HG03442 (cell line): ENCODE results near the gene FMN2.

Experiments
- ATAC-seq: cut with Tn5 transposase; IDR thresholded peaks from one replicate; pipeline ENCODE4 v1.9.1; 2021; ENCODE audit warnings: mild to moderate bottlenecking, moderate library complexity; ENCODE audit not compliant: unreplicated experiment

The FMN2 gene

GRCh38 chr1:240350910-240351331, 259.2 kb downstream of the FMN2 start:
- no peak for ATAC-seq

DNA sequence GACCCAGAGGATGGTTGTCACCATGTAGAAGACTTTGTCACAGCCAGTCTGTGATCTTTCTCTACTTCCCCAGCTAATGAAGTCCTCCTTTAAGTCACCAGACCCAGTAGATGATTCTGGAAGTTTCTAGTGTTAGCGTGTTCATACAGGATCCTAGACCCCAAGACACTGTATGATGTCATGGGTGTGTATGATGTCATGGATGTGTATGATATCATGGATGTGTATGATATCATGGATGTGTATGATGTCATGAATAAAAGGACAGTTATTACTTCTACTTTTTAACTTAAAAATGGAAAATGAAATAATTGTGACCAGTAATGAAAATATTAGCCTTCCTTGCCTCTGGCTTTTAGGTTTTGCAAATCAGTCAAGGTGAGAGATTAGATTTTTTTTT, 260.0 kb downstream of the FMN2 start:
- ATAC-seq, result no peak

- ATAC-seq, result no peak
Measured at GRCh38 chr1:240352769-240353168, 261.1 kb downstream of the FMN2 start.

- ATAC-seq, result no peak
Measured at GRCh38 chr1:240356568-240356967, 264.9 kb downstream of the FMN2 start.

DNA sequence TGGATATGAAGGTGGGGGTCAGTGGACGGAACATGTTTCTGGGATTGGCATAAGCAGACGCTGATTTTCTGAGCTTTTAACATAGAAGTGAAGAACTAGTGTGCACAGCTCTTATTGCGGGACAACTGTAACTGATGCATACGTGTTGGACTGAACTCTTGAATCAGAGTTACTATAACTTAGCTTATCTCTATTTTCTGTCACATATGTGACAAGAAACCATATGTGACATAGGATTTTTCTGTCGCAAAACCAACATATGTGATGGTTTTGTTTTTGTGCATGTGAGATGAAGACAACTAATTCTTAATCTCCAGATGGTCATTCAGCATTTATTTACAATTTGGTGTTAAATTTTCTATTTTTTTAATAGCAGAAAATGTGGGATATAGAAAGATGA, 270.4 kb downstream of the FMN2 start:
- ATAC-seq, result no peak

DNA sequence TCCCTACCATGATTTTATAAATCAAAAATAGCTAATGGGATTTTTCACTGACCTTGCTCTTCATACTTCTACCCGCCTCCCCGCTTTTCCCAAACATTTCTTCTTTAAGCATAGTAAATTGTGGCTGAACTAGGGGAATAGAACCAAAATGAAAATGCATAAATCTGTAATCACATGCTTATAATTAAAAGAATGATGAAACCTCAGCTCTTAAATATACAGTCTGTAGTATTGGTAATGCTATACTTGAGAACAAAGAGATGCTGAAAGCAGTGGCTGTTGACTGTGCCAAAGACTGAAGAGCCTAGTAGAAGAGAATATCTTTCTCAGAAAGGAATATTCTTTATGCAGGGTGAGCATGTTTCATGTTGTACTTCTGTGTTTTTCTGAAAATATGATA, 271.1 kb downstream of the FMN2 start:
- ATAC-seq, result no peak

DNA sequence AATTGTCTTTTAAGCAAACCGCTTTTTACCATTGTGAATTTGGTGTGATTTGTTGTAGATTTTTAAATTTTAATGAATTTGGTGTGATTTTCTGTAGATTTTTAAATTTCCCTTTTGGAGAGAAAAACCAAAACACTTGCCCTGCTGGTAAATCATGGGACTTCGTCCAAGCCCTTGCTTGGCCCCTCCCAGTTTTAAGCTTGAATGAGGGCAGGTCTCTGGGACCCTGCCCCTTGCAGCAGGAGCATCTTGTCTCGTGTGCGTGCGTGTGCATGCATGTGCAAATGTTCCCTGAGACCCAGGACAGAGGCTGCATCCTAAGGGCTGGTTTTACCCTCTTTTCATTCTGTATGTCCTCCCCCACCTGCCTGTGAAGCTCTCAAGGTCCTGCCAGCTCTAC, 271.6 kb downstream of the FMN2 start:
- no peak for ATAC-seq

DNA sequence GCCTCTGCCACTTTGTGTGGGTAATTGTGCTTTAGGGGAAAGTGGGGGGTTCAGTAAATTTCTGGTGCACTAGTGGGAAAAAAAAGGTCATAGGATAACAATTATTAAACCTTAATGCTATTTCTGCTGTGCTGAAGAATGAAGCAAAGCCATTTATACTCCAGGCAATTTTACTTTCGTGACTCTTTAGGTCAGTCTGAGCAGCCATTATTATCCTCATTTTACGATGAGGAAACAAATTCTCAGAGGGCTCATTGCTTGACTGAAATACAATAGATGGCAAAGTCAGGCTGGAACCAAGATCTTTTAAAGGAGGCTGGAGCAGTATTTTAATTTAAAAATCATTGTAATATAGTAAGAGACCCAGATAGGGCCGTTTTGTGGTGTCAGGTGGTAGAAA, 272.2 kb downstream of the FMN2 start:
- ATAC-seq, result no peak

DNA sequence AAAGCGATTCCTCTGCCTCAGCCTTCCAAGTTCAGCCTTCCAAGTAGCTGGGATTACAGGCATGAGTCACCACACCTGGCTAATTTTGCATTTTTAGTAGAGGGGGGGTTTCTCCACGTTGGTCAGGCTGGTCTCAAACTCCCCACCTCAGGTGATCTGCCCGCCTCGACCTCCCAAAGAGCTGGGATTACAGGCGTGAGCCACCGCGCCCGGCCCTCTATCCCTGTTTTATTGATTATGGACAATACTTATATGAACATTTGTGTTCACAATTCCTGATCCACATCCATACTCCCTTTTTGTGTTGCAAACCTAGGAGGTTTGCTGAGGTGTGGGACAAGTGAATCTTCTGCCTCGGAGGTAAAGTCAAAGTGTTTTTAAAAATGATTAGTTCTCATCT, 275.0 kb downstream of the FMN2 start:
- no peak for ATAC-seq

DNA sequence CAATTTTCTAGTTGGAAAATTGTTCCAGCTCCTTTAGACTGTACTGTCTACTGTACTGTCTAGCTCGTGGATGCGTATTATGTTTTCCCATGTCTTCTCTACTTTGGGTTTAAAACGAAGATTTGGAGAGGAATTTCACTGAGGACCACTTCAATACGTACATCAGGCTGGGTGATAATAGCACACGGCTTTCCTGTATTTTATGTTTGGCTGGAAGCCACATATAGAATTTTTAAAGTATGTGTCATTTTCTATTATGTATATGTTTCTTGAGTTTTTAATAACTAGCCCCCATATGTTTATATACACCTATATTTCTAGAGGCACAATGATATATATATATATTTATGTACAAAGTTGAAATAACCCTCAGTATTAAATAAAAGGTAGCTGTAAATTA, 293.9 kb downstream of the FMN2 start:
- ATAC-seq, result no peak

DNA sequence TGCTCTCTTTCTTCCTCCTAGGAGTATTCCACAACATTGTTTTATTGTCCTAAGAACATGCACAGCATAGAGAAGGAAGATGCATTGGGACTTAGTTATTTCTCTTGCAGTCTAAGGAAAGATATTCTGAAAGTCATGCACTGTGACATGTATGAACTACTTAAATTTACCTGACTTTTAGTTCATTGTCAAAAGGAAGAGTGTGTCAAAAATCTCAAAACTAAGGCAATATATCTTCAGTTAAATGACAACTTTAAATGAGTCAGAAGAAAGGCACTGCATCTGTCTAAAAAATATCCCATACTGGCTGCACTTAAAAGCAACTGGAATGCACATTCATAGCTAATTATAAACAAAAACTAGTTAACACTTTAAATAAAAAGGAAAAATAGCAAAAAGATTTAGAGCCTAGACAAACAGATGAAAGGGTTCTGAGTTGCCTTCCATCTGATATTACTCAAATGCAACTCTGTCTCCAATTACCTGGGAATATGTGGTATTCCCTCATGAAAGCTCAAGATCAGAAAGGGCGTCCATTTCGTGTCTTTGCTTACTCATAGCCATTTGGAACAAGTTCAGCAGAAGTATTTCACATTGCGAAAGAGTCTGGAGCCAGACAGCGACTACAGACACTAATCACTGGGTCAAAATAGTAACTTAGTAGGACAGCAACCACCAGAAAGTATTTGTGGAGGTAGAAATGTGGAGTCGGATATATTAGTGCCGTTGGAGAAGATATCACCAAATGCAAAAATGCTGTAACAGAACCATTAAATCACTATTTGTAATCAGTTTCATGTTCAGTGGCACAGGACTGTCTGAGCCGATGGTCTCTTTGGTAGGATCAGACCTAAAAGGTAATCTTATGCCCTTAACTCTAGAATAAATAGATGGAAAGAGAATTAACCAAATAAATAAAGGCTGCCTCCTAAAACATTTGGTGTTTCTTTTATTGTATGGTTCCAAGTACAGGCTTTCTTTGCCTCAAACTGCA, 294.6 kb downstream of the FMN2 start:
- ATAC-seq, result no peak

GRCh38 chr1:240387051-240387450, 295.4 kb downstream of the FMN2 start:
- ATAC-seq, result no peak

- ATAC-seq, result no peak
Measured at GRCh38 chr1:240391660-240392260, 300.1 kb downstream of the FMN2 start.

DNA sequence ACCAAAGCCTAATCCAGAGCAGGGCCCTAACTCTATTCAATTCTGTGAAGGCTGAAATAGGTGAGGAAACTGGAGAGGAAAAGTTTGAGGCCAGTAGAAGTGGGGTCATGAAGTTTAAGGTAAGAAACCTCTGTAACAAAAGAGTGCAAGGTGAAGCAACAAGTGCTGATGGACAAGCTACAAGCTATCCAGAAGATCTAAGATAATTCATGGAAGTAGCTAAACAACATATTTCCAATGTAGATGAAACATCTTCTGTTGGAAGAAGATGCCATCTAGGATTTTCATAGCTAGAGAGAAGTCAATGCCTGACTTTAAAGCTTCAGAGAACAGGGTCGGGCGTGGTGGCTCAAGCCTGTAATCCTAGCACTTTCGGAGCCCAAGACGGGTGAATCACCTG, 302.7 kb downstream of the FMN2 start:
- ATAC-seq, result no peak

DNA sequence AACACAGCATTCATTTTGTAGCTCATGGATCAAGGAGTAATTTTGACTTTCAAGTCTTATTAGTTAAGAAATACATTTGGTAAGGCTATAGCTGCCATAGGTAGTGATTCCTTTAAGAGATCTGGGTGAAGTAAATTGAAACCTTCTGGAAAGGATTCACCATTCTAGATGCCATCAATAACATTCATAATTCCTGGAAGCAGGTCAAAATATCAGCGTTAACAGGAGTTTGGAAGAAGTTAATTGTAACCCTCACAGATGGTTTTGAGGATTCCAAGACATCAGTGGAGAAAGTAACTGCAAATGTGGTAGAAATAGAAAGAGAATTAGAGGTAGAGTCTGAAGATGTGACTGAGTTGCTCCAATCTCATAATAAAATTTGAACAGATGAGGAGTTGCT, 303.7 kb downstream of the FMN2 start:
- ATAC-seq, result no peak

DNA sequence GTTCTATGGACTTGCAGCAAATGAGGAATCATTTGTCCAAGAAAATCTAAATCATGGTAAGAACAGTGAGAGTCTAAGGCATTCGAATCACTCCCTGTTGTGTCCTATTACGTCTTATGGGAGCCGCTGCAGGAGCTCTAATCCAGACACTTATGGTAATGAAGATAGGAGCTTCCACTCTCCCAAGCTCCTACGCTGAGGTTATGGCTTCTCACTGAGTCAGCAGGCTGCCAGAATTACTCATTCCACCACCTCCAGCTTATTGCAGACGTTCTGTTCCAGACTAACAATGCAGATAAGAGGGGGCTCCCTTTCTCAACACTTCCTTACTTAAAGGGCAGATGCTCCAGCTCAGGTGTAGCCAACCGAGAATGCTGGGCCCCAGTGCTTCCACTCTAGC, 307.7 kb downstream of the FMN2 start:
- ATAC-seq, result no peak

DNA sequence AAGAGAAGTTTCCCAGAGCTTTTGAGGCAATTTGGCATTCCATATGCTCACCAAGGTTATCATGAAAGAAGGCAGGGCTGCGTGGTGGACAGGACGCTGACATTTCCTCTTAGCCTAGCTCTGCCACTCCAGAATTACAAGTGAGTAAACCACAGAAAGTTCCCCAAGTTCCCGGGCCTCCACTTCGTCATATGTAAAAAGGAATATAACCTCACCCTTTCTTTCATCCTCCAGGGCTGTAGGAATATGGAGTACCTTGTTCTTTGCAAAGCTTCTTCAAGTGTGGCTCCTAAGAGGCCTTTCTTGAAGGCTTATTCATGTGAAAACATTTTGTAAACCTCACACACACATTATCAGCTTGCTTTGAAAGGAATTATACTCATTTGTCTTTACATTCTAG, 310.0 kb downstream of the FMN2 start:
- ATAC-seq, result no peak

GRCh38 chr1:240402326-240402725, 310.6 kb downstream of the FMN2 start:
- ATAC-seq, result no peak

GRCh38 chr1:240404286-240404685, 312.6 kb downstream of the FMN2 start:
- ATAC-seq, result no peak

GRCh38 chr1:240405751-240406150, 314.1 kb downstream of the FMN2 start:
- no peak for ATAC-seq

DNA sequence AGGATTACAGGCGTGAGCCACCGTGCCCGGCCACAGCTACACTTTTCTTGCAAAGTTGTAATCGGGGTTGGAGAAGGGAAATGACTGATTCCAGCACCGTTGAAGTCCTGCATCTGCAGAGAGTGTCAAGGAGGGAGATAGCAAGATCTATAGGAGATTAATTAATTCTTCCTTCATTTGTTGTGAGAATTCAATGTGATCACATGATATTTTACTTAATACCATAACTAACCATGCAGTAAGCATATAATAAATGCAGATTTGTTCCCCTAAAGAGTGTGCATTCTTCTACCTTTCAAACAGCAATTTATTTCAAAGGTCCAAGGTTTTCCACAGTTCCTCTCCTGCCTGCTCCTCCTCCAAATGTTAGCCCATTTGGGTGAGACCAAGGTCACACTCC, 315.7 kb downstream of the FMN2 start:
- ATAC-seq, result no peak

DNA sequence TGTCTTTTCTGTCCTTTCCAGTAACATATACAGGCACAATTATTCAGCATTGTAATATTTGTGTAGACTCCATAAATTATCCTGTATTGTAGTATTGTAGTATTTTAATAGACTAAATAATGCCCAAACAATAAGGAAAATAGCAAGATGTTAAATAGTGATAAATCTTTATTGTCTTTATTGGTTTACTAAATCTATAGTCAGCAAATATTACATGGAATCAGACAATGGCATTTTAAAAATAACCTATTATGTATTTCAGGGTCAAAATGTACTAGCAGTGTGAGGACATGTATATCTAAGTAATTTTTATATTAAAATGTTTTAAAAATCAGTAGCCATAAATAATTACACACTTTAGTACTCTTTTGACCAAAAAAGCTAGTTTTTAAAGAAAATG, 317.9 kb downstream of the FMN2 start:
- ATAC-seq, result no peak
